Subcutaneous preadipocyte (primary cell): Measurements from ENCODE around the gene MLST8. TPM values are rescaled to one million over a fixed set of nuclear protein-coding genes. Genes with fewer than 3 reads are reported as not detected.

Source experiments
- total RNA-seq: library from RNA; depleted of rRNA; stranded (reverse); fragments of >200 nt; gene quantifications from 2 replicates; pipeline ENCODE4 v1.2.3, GENCODE V29; 2012

Gene MLST8, protein sequence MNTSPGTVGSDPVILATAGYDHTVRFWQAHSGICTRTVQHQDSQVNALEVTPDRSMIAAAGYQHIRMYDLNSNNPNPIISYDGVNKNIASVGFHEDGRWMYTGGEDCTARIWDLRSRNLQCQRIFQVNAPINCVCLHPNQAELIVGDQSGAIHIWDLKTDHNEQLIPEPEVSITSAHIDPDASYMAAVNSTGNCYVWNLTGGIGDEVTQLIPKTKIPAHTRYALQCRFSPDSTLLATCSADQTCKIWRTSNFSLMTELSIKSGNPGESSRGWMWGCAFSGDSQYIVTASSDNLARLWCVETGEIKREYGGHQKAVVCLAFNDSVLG
- total RNA-seq, result 26.0 and 36.7 TPM in 2 replicates

GRCh38 chr16:2205104-2205966 is at the start of gene MLST8:
Gene MLST8 (plus strand): TSS chr16:2205454. CDS start chr16:2206086, 632 bp downstream.

DNA sequence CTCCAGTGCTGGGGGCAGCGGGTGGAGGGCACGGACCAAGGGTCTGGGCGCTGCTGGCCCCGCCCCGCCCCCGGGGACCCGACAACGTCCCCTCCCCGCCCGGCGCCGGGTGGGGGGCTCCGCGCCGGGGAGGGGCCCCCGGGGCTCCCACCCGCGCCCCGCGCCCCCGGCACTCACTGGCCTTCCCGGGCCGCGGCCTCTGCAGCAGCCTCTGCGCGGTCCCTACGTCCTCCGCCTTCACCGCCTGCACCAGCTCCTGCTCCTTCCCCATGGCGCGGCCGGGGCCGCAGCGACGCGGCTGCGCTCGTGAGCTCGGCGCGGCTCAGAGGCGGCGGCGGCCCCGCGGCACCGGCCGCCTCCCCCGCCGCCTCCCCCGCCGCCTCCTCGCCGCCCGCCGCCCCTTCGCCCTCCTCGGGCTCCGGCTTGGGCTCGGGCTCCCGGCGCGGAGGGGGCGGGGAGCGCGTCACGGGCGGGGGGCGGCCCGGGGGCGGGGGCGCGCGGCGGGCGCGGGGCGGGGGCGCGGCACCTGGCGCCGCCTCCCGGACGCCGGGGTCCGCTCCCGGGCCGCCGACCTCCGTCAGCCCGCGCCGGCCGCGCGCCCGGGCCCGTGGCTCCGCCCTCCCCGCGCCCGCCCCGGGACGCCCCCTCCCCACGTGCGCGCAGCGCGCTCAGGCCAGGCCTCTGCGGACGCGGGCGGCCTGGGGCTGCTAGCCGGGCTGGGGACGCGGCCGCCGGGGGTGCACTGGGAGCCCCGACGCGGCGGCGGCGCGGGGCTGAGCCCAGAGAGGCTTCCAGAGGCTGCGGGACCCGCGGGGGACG is 8.9 kb upstream of the MLST8 start, which contains the start of gene CASKIN1:
CASKIN1 (minus strand) TSS at position 444 of the 819 bp plus-strand sequence; CDS start at position 271, 173 bp downstream.

GRCh38 chr16:2210386-2211365 is 5.4 kb downstream of the MLST8 start, which contains the start of gene BRICD5:
Gene BRICD5 (minus strand): TSS chr16:2210863. CDS start chr16:2210833, 30 bp downstream.

GRCh38 chr16:2214719-2214968 is 9.4 kb downstream of the MLST8 start, which contains the start of gene PGP:
Gene PGP (minus strand): TSS chr16:2214840. CDS start chr16:2214777, 63 bp downstream.

DNA sequence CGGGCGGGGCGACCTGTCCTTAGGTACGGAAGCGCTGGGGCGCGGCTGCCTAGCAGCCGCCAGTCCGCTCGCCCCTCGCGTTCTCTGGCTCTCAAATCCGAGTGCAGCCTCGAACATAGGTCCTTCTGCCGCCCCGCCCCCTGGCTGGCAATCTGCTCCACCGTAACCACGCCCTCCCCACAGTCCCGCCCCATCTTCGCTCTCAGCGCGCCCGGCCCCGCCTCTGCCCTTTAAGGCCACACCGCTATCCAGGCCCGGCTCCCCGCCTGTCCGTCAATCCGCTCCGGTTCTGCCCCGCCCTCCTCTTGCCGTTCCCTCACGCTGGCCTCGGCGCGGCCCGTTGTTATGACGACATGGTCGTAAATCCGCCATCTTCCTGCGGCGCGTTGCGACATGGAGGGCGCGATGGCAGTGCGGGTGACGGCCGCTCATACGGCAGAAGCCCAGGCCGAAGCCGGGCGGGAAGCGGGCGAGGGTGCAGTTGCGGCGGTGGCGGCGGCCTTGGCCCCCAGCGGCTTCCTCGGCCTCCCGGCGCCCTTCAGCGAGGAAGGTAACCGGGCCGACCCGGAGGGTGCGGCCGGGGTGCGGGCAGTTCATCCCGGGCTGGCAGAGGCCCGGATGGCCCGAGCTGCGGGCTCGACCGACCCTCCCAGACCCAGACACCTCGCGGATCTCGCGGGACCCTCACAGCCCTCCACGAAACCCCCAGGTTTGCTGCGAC is 18.1 kb downstream of the MLST8 start, which contains the start of gene E4F1:
E4F1 (plus strand) TSS at position 371 of the 721 bp plus-strand sequence; CDS start at position 394, 23 bp downstream.

DNA sequence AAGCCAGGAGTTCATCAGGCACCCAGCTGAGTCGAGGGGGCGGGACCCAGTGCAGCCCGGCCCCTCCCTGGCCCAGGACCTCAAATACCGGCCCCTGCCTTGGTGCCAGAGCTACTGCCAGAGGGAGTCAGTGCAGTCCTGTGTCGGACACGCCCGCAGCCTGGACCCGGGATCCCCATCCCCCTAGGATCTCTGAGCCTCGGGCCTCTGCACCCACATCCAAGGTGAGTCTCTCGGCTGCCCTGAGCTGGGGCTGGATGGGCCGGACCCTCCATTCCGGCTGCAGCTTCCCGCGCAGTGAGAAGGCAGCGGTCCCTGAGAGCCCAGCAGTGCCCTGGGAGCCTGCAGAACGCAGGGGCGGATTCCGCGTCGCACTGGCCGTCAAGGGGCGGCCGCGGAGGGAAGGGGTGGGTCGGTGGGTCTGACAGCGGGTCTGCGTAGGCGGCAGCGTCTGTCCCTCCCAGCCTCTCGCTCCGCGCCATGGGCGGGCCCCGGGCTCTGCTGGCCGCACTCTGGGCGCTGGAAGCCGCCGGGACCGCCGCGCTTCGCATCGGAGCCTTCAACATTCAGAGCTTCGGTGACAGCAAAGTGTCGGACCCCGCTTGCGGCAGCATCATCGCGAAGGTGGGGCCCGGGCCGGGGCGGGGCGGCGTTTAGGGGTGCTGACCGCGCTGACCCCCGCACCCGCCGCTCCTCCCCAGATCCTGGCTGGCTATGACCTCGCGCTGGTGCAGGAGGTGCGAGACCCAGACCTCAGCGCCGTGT is 31.3 kb downstream of the MLST8 start, which contains the start of gene DNASE1L2:
DNASE1L2 (plus strand) TSS at position 108 of the 765 bp plus-strand sequence; CDS start at position 481, 373 bp downstream.

GRCh38 chr16:2251296-2252111 is 46.2 kb downstream of the MLST8 start, which contains the start of gene ECI1:
Gene ECI1 (minus strand): TSS chr16:2251587. CDS start chr16:2251566, 21 bp downstream.

Other genes with a start within 250 kb of the MLST8 start
- 133 and 161 TPM in 2 replicates for gene NDUFB10, start 245.9 kb upstream of the MLST8 start, total RNA-seq
- gene RPS2, start 240.6 kb upstream of the MLST8 start, total RNA-seq, result 1,799 and 3,882 TPM in 2 replicates
- not detected in 2 replicates for gene RNF151, start 238.6 kb upstream of the MLST8 start, total RNA-seq
- gene TBL3, start 233.4 kb upstream of the MLST8 start, total RNA-seq, result 49.2 and 51.6 TPM in 2 replicates
- 0.39 TPM in 1 of 2 replicates, not detected in the other for gene NOXO1, start 224.0 kb upstream of the MLST8 start, total RNA-seq
- gene GFER, start 221.3 kb upstream of the MLST8 start, total RNA-seq, result 9.9 and 13.1 TPM in 2 replicates
- gene SYNGR3, start 215.5 kb upstream of the MLST8 start, total RNA-seq, result 0.73 and 1.4 TPM in 2 replicates
- gene ZNF598, start 195.6 kb upstream of the MLST8 start, total RNA-seq, result 26.8 and 35.0 TPM in 2 replicates
- gene NPW, start 185.7 kb upstream of the MLST8 start, total RNA-seq, result 1.5 TPM in 1 of 2 replicates, not detected in the other
- gene NHERF2, start 178.6 kb upstream of the MLST8 start, total RNA-seq, result 4.8 and 5.1 TPM in 2 replicates
- gene NTHL1, start 157.6 kb upstream of the MLST8 start, total RNA-seq, result 19.7 and 31.6 TPM in 2 replicates
- gene TSC2, start 157.5 kb upstream of the MLST8 start, total RNA-seq, result 56.2 and 62.2 TPM in 2 replicates
- 95.8 and 107 TPM in 2 replicates for gene PKD1, start 69.6 kb upstream of the MLST8 start, total RNA-seq
- gene RAB26, start 56.8 kb upstream of the MLST8 start, total RNA-seq, result under 0.01 and 0.20 TPM in 2 replicates
- 61.0 and 70.0 TPM in 2 replicates for gene TRAF7, start 49.7 kb upstream of the MLST8 start, total RNA-seq
- gene CASKIN1, start 8.8 kb upstream of the MLST8 start, total RNA-seq, result under 0.01 and 0.73 TPM in 2 replicates
- gene BRICD5, start 5.4 kb downstream of the MLST8 start, total RNA-seq, result 0.37 and 1.6 TPM in 2 replicates
- gene PGP, start 9.4 kb downstream of the MLST8 start, total RNA-seq, result 17.3 and 23.5 TPM in 2 replicates
- gene E4F1, start 18.1 kb downstream of the MLST8 start, total RNA-seq, result 30.1 and 34.4 TPM in 2 replicates
- under 0.01 and 1.2 TPM in 2 replicates for gene DNASE1L2, start 31.0 kb downstream of the MLST8 start, total RNA-seq
- 29.9 and 30.5 TPM in 2 replicates for gene ECI1, start 46.1 kb downstream of the MLST8 start, total RNA-seq
- gene RNPS1, start 62.7 kb downstream of the MLST8 start, total RNA-seq, result 81.6 and 118 TPM in 2 replicates
- gene ABCA3, start 135.3 kb downstream of the MLST8 start, total RNA-seq, result 0.39 and 0.73 TPM in 2 replicates
- 27.2 and 40.3 TPM in 2 replicates for gene CCNF, start 224.0 kb downstream of the MLST8 start, total RNA-seq